Endothelial cell (in vitro differentiated cells): ENCODE data around the gene EP400. TPM values are rescaled to one million over a fixed set of nuclear protein-coding genes. Genes with fewer than 3 reads are reported as not detected.

Experiments
- DNase-seq: peaks from one replicate; pipeline ENCODE4 v3.0.0; 2021; ENCODE audit warnings: low spot score
- H3K27ac Mint-ChIP-seq: one replicate; pipeline ENCODE4 v1.8.0; 2021; ENCODE audit warnings: mixed read lengths, inconsistent platforms; ENCODE audit not compliant: unreplicated experiment
- H3K27me3 Mint-ChIP-seq: one replicate; pipeline ENCODE4 v1.8.0; 2021; ENCODE audit warnings: mild to moderate bottlenecking, moderate library complexity, mixed read lengths, inconsistent platforms; ENCODE audit not compliant: unreplicated experiment
- H3K36me3 Mint-ChIP-seq: one replicate; pipeline ENCODE4 v1.8.0; 2021; ENCODE audit warnings: mild to moderate bottlenecking, low read depth, mixed read lengths, inconsistent platforms; ENCODE audit not compliant: unreplicated experiment
- H3K4me1 Mint-ChIP-seq: one replicate; pipeline ENCODE4 v1.8.0; 2021; ENCODE audit warnings: mild to moderate bottlenecking, mixed read lengths, inconsistent platforms; ENCODE audit not compliant: unreplicated experiment
- H3K4me3 Mint-ChIP-seq: one replicate; pipeline ENCODE4 v1.8.0; 2021; ENCODE audit warnings: mild to moderate bottlenecking, mixed read lengths, inconsistent platforms; ENCODE audit not compliant: unreplicated experiment
- H3K9me3 Mint-ChIP-seq: one replicate; pipeline ENCODE4 v1.8.0; 2021; ENCODE audit warnings: mixed read lengths, inconsistent platforms; ENCODE audit not compliant: unreplicated experiment
- CTCF ChIP-seq: fragments of 200-600 bp; sonication (generic); IDR thresholded peaks from one replicate; pipeline ENCODE4 v1.5.0; 2021; ENCODE audit warnings: antibody characterized with exemption; ENCODE audit not compliant: unreplicated experiment
- total RNA-seq: library from RNA; stranded (reverse); fragmentation: NEBNext Ultra II Directional; extraction: Animal tissue kit (Norgen Biotek cat#: 25700); gene quantifications from one replicate; pipeline ENCODE4 v1.2.1, GENCODE V29; 2021; ENCODE audit not compliant: unreplicated experiment

The EP400 gene
- total RNA-seq, 1 donor from 2014 or later = 66.2 TPM

GRCh38 chr12:132121283-132121682 lies 171.5 kb downstream of the EP400 start:
- H3K36me3 Mint-ChIP-seq = peaks cover 25% of the 10 kb centered on the region
- TF ChIP-seq CTCF = no peak
- no peak for DNase-seq
- no peaks in the 10 kb centered on the region for H3K27me3 Mint-ChIP-seq
- H3K27ac Mint-ChIP-seq = no peak overlapping the region
- no peaks in the 10 kb centered on the region for H3K4me1 Mint-ChIP-seq
- H3K4me3 Mint-ChIP-seq = no peak overlapping the region
- no peaks in the 10 kb centered on the region for H3K9me3 Mint-ChIP-seq

GRCh38 chr12:132123970-132124765 lies 174.4 kb downstream of the EP400 start:
- H3K4me1 Mint-ChIP-seq = no peaks in the 10 kb centered on the region
- TF ChIP-seq CTCF = no peak
- peaks cover 50% of the 10 kb centered on the region for H3K36me3 Mint-ChIP-seq
- no peak for DNase-seq
- peaks cover 3% of the 10 kb centered on the region for H3K9me3 Mint-ChIP-seq
- H3K4me3 Mint-ChIP-seq = peak overlapping the region; percentile 34
- H3K27ac Mint-ChIP-seq = no peak overlapping the region
- H3K27me3 Mint-ChIP-seq = peaks cover under 1% of the 10 kb centered on the region

DNA sequence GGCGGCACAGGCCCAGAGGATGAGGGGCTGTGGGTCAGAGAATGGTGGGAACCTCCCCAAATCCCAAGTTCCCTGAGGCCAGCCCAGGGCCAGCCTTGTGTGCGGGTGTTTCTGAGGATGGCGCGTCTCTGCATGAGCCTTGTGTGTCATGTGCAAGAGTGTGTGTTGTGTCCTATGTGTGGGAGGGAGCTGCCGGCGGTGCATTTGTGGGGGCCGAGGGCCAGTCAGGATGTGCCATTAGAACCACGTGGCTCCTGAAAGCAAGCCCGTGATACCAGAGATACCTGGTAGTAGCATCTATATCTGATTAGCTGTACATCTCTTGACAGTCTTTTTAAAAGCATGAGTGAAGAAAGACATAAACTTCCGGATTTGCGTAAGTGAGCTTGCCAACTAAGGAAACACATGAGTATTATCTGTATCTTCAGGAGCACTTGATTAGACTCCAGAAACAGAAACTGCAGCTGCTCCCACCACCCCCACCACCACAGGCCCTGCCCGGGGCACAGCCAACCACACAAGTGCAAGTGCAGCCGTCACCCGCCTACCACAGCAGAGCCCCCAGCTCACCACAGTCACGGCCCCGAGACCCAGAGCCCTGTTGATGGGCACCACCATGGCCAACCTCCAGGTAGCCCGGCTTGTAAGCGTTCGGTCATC lies 175.2 kb downstream of the EP400 start:
- DNase-seq = no peak
- TF ChIP-seq CTCF = no peak
- Mint-ChIP-seq H3K4me3 (peak overlapping the region; percentile 21), H3K9me3 (peaks cover 5% of the 10 kb centered on the region), H3K27ac (no peak overlapping the region), H3K27me3 (peaks cover 2% of the 10 kb centered on the region), H3K36me3 (peaks cover 58% of the 10 kb centered on the region), H3K4me1 (no peaks in the 10 kb centered on the region)

DNA sequence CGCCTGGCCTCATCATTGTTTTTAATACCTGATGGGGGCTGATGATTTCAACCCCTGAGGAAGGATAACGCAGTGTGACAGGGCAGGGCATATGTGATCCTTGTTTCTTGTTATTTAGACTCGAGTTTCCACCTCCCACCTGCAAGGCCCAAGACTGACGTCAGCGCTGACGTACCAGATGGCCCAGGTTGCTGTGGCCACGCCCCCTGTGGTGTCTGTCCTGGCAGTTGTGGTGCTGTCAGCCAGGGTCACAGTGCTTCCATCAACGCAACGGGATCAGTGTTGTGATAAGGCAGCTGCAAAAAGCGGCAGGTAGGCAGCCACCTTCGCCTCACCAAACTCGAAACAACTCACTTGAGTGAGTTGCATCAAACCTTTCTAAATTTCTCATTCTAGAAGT lies 176.0 kb downstream of the EP400 start:
- Mint-ChIP-seq H3K27me3 (peaks cover 4% of the 10 kb centered on the region), H3K9me3 (peaks cover 5% of the 10 kb centered on the region), H3K4me1 (no peaks in the 10 kb centered on the region), H3K27ac (no peak overlapping the region), H3K36me3 (peaks cover 66% of the 10 kb centered on the region), H3K4me3 (no peak overlapping the region)
- no peak for DNase-seq
- no peak for TF ChIP-seq CTCF

DNA sequence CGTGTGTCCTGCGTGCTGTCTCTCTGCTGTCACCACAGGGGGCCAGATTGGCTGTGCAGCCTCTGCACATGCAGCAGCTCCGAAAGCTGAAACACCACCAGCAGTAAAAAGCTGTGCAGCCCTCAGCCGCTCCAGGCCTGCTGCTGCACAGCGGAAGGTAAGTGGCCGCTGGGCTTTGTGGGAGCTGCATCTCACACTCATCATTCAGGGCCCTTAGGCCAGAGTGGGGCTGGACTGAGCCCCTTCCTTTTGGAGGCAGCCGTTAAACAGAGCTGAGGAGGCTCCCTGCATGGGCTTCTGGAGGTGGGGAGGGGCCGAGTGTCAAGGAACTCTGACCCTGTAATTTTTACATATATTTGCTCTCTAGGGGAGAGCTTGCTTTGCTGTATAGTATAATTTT lies 177.3 kb downstream of the EP400 start:
- no peak for DNase-seq
- H3K9me3 Mint-ChIP-seq = peaks cover 5% of the 10 kb centered on the region
- TF ChIP-seq CTCF = no peak
- H3K36me3 Mint-ChIP-seq = peaks cover 75% of the 10 kb centered on the region
- H3K4me1 Mint-ChIP-seq = no peaks in the 10 kb centered on the region
- H3K27ac Mint-ChIP-seq = no peak overlapping the region
- no peak overlapping the region for H3K4me3 Mint-ChIP-seq
- peaks cover 8% of the 10 kb centered on the region for H3K27me3 Mint-ChIP-seq
